Naive thymus-derived CD4-positive, alpha-beta T cell (primary cell): Measurements from ENCODE around the gene ZBTB32. TPM values are rescaled to one million over a fixed set of nuclear protein-coding genes. Genes with fewer than 3 reads are reported as not detected.
A peak's percentile ranks its signal among the peaks of the same experiment; 100 is the strongest.

ENCODE experiments used
- ATAC-seq: fragments of 150-1000 bp; cut with Tn5 transposase; 2 replicates; pipeline ENCODE4 v1.10.0; 2021; ENCODE audit warnings: mild to moderate bottlenecking, moderate library complexity
- CTCF ChIA-PET: fragments of 350-600 bp; sonication (Branson Sonifier 250); formaldehyde crosslinking; loops from one replicate; lab custom pipeline; 2021; ENCODE audit warnings: antibody characterized with exemption; lab: Charles Lee
- POLR2A ChIA-PET: fragments of 350-600 bp; sonication (Branson Sonifier 250); formaldehyde crosslinking; loops from one replicate; lab custom pipeline; 2021; ENCODE audit warnings: antibody characterized with exemption, inconsistent platforms; lab: Charles Lee
- DNase-seq, 9 donors: peaks; one replicate each; pipeline versions ENCODE4 v3.0.0 to v3.0.0-alpha.2; 2020 to 2022; ENCODE audit warnings: mixed read lengths in 1 of 9
- H3K27ac ChIP-seq: one replicate; pipeline ENCODE4 v1.7.0; 2013; ENCODE audit warnings: mild to moderate bottlenecking, low read depth, low read length, moderate library complexity
- H3K27me3 ChIP-seq, 2 donors: one replicate each; pipeline ENCODE4 v1.7.0; 2013; ENCODE audit warnings: low read length in 2 of 2, mild to moderate bottlenecking in 2 of 2, moderate library complexity in 2 of 2; ENCODE audit not compliant: control insufficient read depth in 2 of 2, insufficient read depth in 2 of 2
- H3K36me3 ChIP-seq, 3 experiments: 1 replicate in 2 of 3; 2 replicates in 1 of 3; pipeline ENCODE4 v1.7.0; 2013; ENCODE audit warnings: low read length in 3 of 3, mild to moderate bottlenecking in 3 of 3, moderate library complexity in 1 of 3; ENCODE audit not compliant: insufficient read depth in 3 of 3, control insufficient read depth in 2 of 3
- H3K4me1 ChIP-seq, 2 donors: one replicate each; pipeline ENCODE4 v1.7.0; 2013; ENCODE audit warnings: low read length in 2 of 2, mild to moderate bottlenecking in 2 of 2, moderate library complexity in 1 of 2; ENCODE audit not compliant: control insufficient read depth in 2 of 2, insufficient read depth in 2 of 2
- H3K4me3 ChIP-seq: 2 replicates; pipeline ENCODE4 v1.7.0; 2013; ENCODE audit warnings: mild to moderate bottlenecking, low read length
- H3K9me3 ChIP-seq, 3 experiments: 1 replicate in 2 of 3; 2 replicates in 1 of 3; pipeline ENCODE4 v1.7.0; 2013; ENCODE audit warnings: low read length in 3 of 3; ENCODE audit not compliant: control insufficient read depth in 2 of 3
- H3K27ac Mint-ChIP-seq, 9 donors: one replicate each; pipeline ENCODE4 v1.8.0; 2020 to 2022; ENCODE audit warnings: mixed read lengths in 9 of 9, mild to moderate bottlenecking in 8 of 9, moderate library complexity in 5 of 9, inconsistent platforms in 2 of 9
- H3K27me3 Mint-ChIP-seq, 5 donors: one replicate each; pipeline ENCODE4 v1.8.0; 2021 to 2022; ENCODE audit warnings: mixed read lengths in 5 of 5, mild to moderate bottlenecking in 1 of 5
- H3K36me3 Mint-ChIP-seq, 5 donors: one replicate each; pipeline ENCODE4 v1.8.0; 2020 to 2022; ENCODE audit warnings: mixed read lengths in 5 of 5, mild to moderate bottlenecking in 3 of 5, inconsistent platforms in 1 of 5
- H3K4me1 Mint-ChIP-seq, 7 donors: one replicate each; pipeline ENCODE4 v1.8.0; 2020 to 2022; ENCODE audit warnings: mixed read lengths in 7 of 7, mild to moderate bottlenecking in 3 of 7, inconsistent platforms in 1 of 7
- H3K4me3 Mint-ChIP-seq, 10 donors: one replicate each; pipeline ENCODE4 v1.8.0; 2020 to 2022; ENCODE audit warnings: mild to moderate bottlenecking in 10 of 10, mixed read lengths in 10 of 10, moderate library complexity in 6 of 10, inconsistent platforms in 2 of 10
- H3K9me3 Mint-ChIP-seq, 11 donors: one replicate each; pipeline ENCODE4 v1.8.0; 2020 to 2022; ENCODE audit warnings: mixed read lengths in 11 of 11, mild to moderate bottlenecking in 4 of 11, inconsistent platforms in 1 of 11, moderate library complexity in 1 of 11
- intact Hi-C, 2 donors: fragments of 100-400 bp; cut with micrococcal nuclease; formaldehyde crosslinking; loops; one replicate each; pipeline ENCODE4 v1.15.1; 2023
- polyA plus RNA-seq, 2 donors: library from polyadenylated mRNA; unstranded; fragments of 300-500 nt; fragmentation: Illumina TruSeq; gene quantifications; one replicate each; pipeline ENCODE4 v1.2.3, GENCODE V29; 2021
- total RNA-seq, 6 experiments: library from RNA in 5 of 6; stranded (reverse) in 5 of 6; gene quantifications; 1 replicate in 5 of 6; 2 replicates in 1 of 6; pipeline ENCODE4 v1.2.3 and lab custom pipeline; 2021 to 2026

ZBTB32 gene
- total and polyA plus RNA-seq, 7 experiments from 2014 or later = 0.35 to 41.6 (median 1.0) TPM; not detected in 3

GRCh38 chr19:35757749-35758608, 53.6 kb downstream of the ZBTB32 start, which contains the start of gene PROSER3:
Gene PROSER3 (plus strand): TSS chr19:35758176. CDS start chr19:35758216, 40 bp downstream.
- ATAC-seq (peak; percentile 98), DNase-seq (peak; percentile 93 to 100 (median 99))
- intact Hi-C loops = loop anchor here (1.0 to 2.0 kb wide), 9 partner anchors 10 to 257 kb away; partner anchors contain the start of genes ARHGAP33 (in 2 of the 2), LIN37 (in 2 of the 2), ALKBH6 (in 1 of the 2) and APLP1 (in 1 of the 2)
- H3K36me3 Mint-ChIP-seq = peaks cover 0 to 25% (median 5%) of the 10 kb centered on the region in 5 donors
- H3K4me3 Mint-ChIP-seq = peak within 1 kb of the TSS; percentile 92 to 100 (median 96)
- peak within 1 kb of the TSS; percentile 89 to 99 (median 95) for H3K27ac Mint-ChIP-seq
- Histone ChIP-seq H3K27ac (peak within 1 kb of the TSS; percentile 92), H3K27me3 (peaks cover 0 to 4% of the 10 kb centered on the region in 2 donors), H3K36me3 (peaks cover 0 to 35% (median 4%) of the 10 kb centered on the region in 3 experiments), H3K4me1 (peaks cover 10 to 35% of the 10 kb centered on the region in 2 donors), H3K4me3 (peak within 1 kb of the TSS; percentile 99), H3K9me3 (no peaks in the 10 kb centered on the region)
- POLR2A ChIA-PET = interaction anchor here (0.6 to 2.7 kb wide), 6 partner anchors 8 to 357 kb away, joined by 3 to 18 read pairs (median 8); partner anchors contain the start of genes IGFLR1, LIN37, POLR2I and PSENEN
- H3K9me3 Mint-ChIP-seq = peaks cover 0 to 4% (median 0%) of the 10 kb centered on the region in 11 donors
- CTCF ChIA-PET = no interaction called here
- peaks cover 0 to 12% (median 5%) of the 10 kb centered on the region in 5 donors for H3K27me3 Mint-ChIP-seq
- H3K4me1 Mint-ChIP-seq = peaks cover 13 to 42% (median 37%) of the 10 kb centered on the region in 7 donors

- Mint-ChIP-seq H3K4me1 (peaks cover 13 to 42% (median 36%) of the 10 kb centered on the region in 7 donors), H3K36me3 (peaks cover 0 to 25% (median 0%) of the 10 kb centered on the region in 5 donors), H3K9me3 (peaks cover 0 to 4% (median 0%) of the 10 kb centered on the region in 11 donors), H3K4me3 (peak overlapping the region; percentile 41 to 98 (median 73)), H3K27me3 (peaks cover 0 to 11% (median 5%) of the 10 kb centered on the region in 5 donors), H3K27ac (peak overlapping the region in 1 of 9 donors; percentile 66)
- Histone ChIP-seq H3K27me3 (peaks cover 0 to 4% of the 10 kb centered on the region in 2 donors), H3K9me3 (no peaks in the 10 kb centered on the region), H3K4me3 (no peak overlapping the region), H3K36me3 (peaks cover 0 to 30% (median 4%) of the 10 kb centered on the region in 3 experiments), H3K27ac (no peak overlapping the region), H3K4me1 (peaks cover 10 to 35% of the 10 kb centered on the region in 2 donors)
- DNase-seq (no peak), ATAC-seq (no peak)
- ChIA-PET POLR2A (interaction anchor here (0.7 to 1.6 kb wide), 3 partner anchors 14 to 32 kb away, joined by 3 to 4 read pairs (median 3); partner anchors contain the start of genes PSENEN and U2AF1L4), CTCF (interaction anchor here (0.7 kb wide), 1 partner anchor 58 kb away, joined by 4 read pairs; no protein-coding TSS in a partner anchor)
- intact Hi-C loops = loop anchor here in 1 of 2 donors (2.0 kb wide), 2 partner anchors 109 to 255 kb away; partner anchors contain the start of genes ALKBH6 and APLP1
These were observed 55.3 kb downstream of the ZBTB32 start for GRCh38 chr19:35759697-35760096.

- H3K27me3 Mint-ChIP-seq = peaks cover 0 to 6% (median 5%) of the 10 kb centered on the region in 5 donors
- peaks cover 0 to 41% (median 4%) of the 10 kb centered on the region in 3 experiments for H3K36me3 ChIP-seq
- no peaks in the 10 kb centered on the region for H3K9me3 ChIP-seq
- H3K4me1 Mint-ChIP-seq = peaks cover 11 to 36% (median 30%) of the 10 kb centered on the region in 7 donors
- CTCF ChIA-PET = no interaction called here
- H3K27ac Mint-ChIP-seq = no peak overlapping the region
- H3K4me1 ChIP-seq = peaks cover 10 to 32% of the 10 kb centered on the region in 2 donors
- H3K9me3 Mint-ChIP-seq = peaks cover 0 to 4% (median 0%) of the 10 kb centered on the region in 11 donors
- ATAC-seq (no peak), DNase-seq (no peak)
- H3K4me3 ChIP-seq = no peak overlapping the region
- H3K27ac ChIP-seq = no peak overlapping the region
- POLR2A ChIA-PET = interaction anchor here (0.6 to 1.6 kb wide), 2 partner anchors 15 to 16 kb away, joined by 4 to 5 read pairs; partner anchors contain the start of genes PSENEN and U2AF1L4
- peaks cover 0 to 3% of the 10 kb centered on the region in 2 donors for H3K27me3 ChIP-seq
- intact Hi-C loops = no loop called here
- H3K36me3 Mint-ChIP-seq = peaks cover 0 to 20% (median 0%) of the 10 kb centered on the region in 5 donors
- H3K4me3 Mint-ChIP-seq = no peak overlapping the region
These were observed 56.5 kb downstream of the ZBTB32 start for GRCh38 chr19:35760711-35761349.

- Histone ChIP-seq H3K4me1 (peaks cover 0 to 2% of the 10 kb centered on the region in 2 donors), H3K4me3 (no peak overlapping the region), H3K9me3 (no peaks in the 10 kb centered on the region), H3K27ac (no peak overlapping the region), H3K27me3 (no peaks in the 10 kb centered on the region), H3K36me3 (peaks cover 0 to 66% (median 4%) of the 10 kb centered on the region in 3 experiments)
- ATAC-seq (no peak), DNase-seq (no peak)
- intact Hi-C loops = no loop called here
- ChIA-PET POLR2A (interaction anchor here (0.6 kb wide), 1 partner anchor 17 kb away, joined by 3 read pairs; the partner anchor contains the start of gene LIN37), CTCF (no interaction called here)
- H3K4me1 Mint-ChIP-seq = peaks cover 0 to 6% (median 1%) of the 10 kb centered on the region in 7 donors
- H3K4me3 Mint-ChIP-seq = no peak overlapping the region
- no peak overlapping the region for H3K27ac Mint-ChIP-seq
- H3K36me3 Mint-ChIP-seq = peaks cover 0 to 19% (median 4%) of the 10 kb centered on the region in 5 donors
- H3K9me3 Mint-ChIP-seq = no peaks in the 10 kb centered on the region
- no peaks in the 10 kb centered on the region for H3K27me3 Mint-ChIP-seq
These were observed 60.3 kb downstream of the ZBTB32 start for GRCh38 chr19:35764432-35765315.
